MM.1S (cell line): Measurements from ENCODE around the gene CDK6.

Source experiments
- CTCF ChIP-seq: fragments of 300-600 bp; sonication (generic); IDR thresholded peaks from 2 replicates; pipeline ENCODE4 v1.5.1; 2016; ENCODE audit warnings: antibody characterized with exemption, low read length, mixed read lengths
- EZH2 ChIP-seq: fragments of 300-600 bp; sonication (generic); optimal IDR thresholded peaks from 2 replicates; pipeline ENCODE3; 2017; ENCODE audit warnings: low read depth, mild to moderate bottlenecking, antibody characterized with exemption, low read length, mixed read lengths

GRCh38 chr7:92626281-92626809 is 210.0 kb downstream of the CDK6 start:
- no peak for TF ChIP-seq EZH2
- TF ChIP-seq CTCF: no peak
